HUES6 (cell line): ENCODE measurements around the gene GRIK5.
"Not testable (repeated sequence)": the region's sequence is repeated elsewhere in the genome, so short reads cannot be mapped to it uniquely, and the experiment has no call there.

Experiments used
- H3K27ac ChIP-seq: 2 replicates; pipeline ENCODE4 v1.7.0; 2013; ENCODE audit warnings: low read depth, mild to moderate bottlenecking, low read length, inconsistent platforms
- H3K27me3 ChIP-seq: 2 replicates; pipeline ENCODE4 v1.6.1; 2013; ENCODE audit warnings: low read length; ENCODE audit not compliant: control insufficient read depth, insufficient read depth
- H3K36me3 ChIP-seq: 2 replicates; pipeline ENCODE4 v1.6.1; 2013; ENCODE audit warnings: low read length; ENCODE audit not compliant: control insufficient read depth, insufficient read depth
- H3K4me1 ChIP-seq: 2 replicates; pipeline ENCODE4 v1.6.1; 2013; ENCODE audit warnings: low read length; ENCODE audit not compliant: control insufficient read depth, insufficient read depth
- H3K4me3 ChIP-seq: 2 replicates; pipeline ENCODE4 v1.5.1; 2013; ENCODE audit warnings: low read depth, low read length
- H3K9ac ChIP-seq: one replicate; pipeline ENCODE4 v1.6.1; 2013; ENCODE audit warnings: mild to moderate bottlenecking, low read length
- H3K9me3 ChIP-seq: 2 replicates; pipeline ENCODE4 v1.6.1; 2013; ENCODE audit warnings: low read depth, low read length; ENCODE audit not compliant: control insufficient read depth, insufficient read depth

The GRIK5 gene

DNA sequence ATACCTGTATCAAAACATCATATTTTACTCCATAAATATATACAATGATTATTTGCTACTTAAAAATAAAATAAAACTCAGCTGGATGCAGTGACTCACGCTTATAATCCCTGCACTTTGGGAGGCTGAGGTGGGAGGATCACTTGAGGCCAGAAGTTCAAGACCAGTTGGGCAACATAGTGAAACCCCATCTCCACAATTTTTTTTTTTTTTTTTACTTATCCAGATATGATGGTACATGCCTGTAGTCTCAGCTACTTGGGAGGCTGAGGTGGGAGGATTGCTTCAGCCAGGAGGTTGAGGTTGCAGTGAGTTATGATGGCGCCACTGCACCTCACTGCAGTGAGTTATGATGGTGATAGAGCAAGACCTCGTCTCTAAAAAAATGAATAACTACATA, 39.9 kb upstream of the GRIK5 start:
- peaks cover 31% of the 10 kb centered on the region for H3K4me1 ChIP-seq
- no peak overlapping the region for H3K27ac ChIP-seq
- no peaks in the 10 kb centered on the region for H3K36me3 ChIP-seq
- no peak overlapping the region for H3K9ac ChIP-seq
- H3K4me3 ChIP-seq = no peak overlapping the region
- H3K9me3 ChIP-seq = no peaks in the 10 kb centered on the region
- no peaks in the 10 kb centered on the region for H3K27me3 ChIP-seq

GRCh38 chr19:42108527-42109389, 38.8 kb upstream of the GRIK5 start:
- no peak overlapping the region for H3K9ac ChIP-seq
- H3K4me1 ChIP-seq = peaks cover 21% of the 10 kb centered on the region
- H3K4me3 ChIP-seq = no peak overlapping the region
- H3K36me3 ChIP-seq = no peaks in the 10 kb centered on the region
- H3K9me3 ChIP-seq = no peaks in the 10 kb centered on the region
- no peaks in the 10 kb centered on the region for H3K27me3 ChIP-seq
- no peak overlapping the region for H3K27ac ChIP-seq

DNA sequence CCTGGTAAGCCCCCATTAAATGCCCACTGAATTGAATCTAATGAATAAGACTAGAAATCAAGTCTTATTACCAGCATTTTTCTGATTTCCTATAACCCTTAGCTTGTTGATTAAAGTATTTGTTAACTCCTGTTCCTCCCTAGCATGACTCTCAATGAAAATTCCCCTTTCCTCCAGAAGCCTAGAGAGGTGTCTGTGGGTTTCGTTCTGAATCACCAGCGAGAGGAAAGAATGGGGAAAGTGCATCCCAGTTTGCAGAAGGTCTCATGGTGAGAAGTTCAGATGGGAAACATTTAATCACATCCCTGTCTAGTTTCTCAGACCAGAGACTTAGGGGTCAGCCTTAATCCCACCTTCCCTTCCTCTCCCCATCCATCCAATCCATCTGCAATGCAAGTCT, 35.4 kb upstream of the GRIK5 start:
- H3K4me1 ChIP-seq = peaks cover 8% of the 10 kb centered on the region
- no peak overlapping the region for H3K9ac ChIP-seq
- H3K4me3 ChIP-seq = no peak overlapping the region
- H3K27me3 ChIP-seq = no peaks in the 10 kb centered on the region
- H3K9me3 ChIP-seq = no peaks in the 10 kb centered on the region
- no peaks in the 10 kb centered on the region for H3K36me3 ChIP-seq
- H3K27ac ChIP-seq = no peak overlapping the region

- H3K27me3 ChIP-seq = no peaks in the 10 kb centered on the region
- no peak overlapping the region for H3K4me3 ChIP-seq
- peaks cover 6% of the 10 kb centered on the region for H3K4me1 ChIP-seq
- H3K9ac ChIP-seq = no peak overlapping the region
- no peaks in the 10 kb centered on the region for H3K9me3 ChIP-seq
- no peak overlapping the region for H3K27ac ChIP-seq
- no peaks in the 10 kb centered on the region for H3K36me3 ChIP-seq
Measured at GRCh38 chr19:42102877-42103276, 32.9 kb upstream of the GRIK5 start.

- not testable (repeated sequence) for H3K27me3 ChIP-seq, H3K4me3 ChIP-seq, H3K9me3 ChIP-seq, H3K9ac ChIP-seq, H3K27ac ChIP-seq, H3K36me3 ChIP-seq
- peaks cover 11% of the 10 kb centered on the region for H3K4me1 ChIP-seq
Measured at GRCh38 chr19:42100241-42100640, 30.2 kb upstream of the GRIK5 start.

DNA sequence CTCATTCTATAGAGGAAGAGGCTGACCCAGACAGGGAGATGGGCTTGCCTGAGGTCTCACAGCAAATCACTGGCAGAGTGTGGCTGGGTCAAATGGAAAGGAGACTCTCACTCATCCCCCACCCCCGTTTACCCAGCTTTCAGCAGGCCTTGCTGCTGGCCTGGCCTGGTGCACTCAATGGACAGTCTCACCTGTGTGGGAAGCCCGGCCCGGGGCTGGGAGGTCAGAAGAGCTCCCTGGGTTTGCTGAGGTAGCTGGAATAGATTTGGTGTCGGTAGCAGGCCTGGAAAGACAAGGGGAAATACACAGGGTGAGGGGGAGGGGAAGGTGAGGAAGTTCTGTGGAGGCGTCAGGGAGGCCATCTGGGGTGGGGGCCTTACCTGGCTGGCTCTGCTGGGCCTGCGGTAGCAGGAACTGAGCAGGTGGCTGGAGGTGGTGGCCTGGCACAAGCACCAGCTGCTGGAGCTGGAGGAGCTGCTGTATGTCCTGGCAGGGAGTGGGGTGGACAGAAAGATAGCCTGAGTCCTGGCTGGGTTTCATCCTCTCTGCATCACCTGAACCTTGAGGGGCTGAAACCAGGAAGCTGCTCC, 29.4 kb upstream of the GRIK5 start:
- Histone ChIP-seq H3K9me3 (no peaks in the 10 kb centered on the region), H3K4me1 (peaks cover 11% of the 10 kb centered on the region), H3K4me3 (no peak overlapping the region), H3K9ac (no peak overlapping the region), H3K27ac (no peak overlapping the region), H3K27me3 (0 out of 2 replicates have a peak, but pooled peaks cover under 1% of the 10 kb centered on the region), H3K36me3 (no peaks in the 10 kb centered on the region)

GRCh38 chr19:42098781-42099180, 28.8 kb upstream of the GRIK5 start:
- no peak overlapping the region for H3K9ac ChIP-seq
- no peak overlapping the region for H3K27ac ChIP-seq
- H3K36me3 ChIP-seq = no peaks in the 10 kb centered on the region
- H3K9me3 ChIP-seq = no peaks in the 10 kb centered on the region
- H3K4me1 ChIP-seq = peaks cover 11% of the 10 kb centered on the region
- no peak overlapping the region for H3K4me3 ChIP-seq
- 0 out of 2 replicates have a peak, but pooled peaks cover 3% of the 10 kb centered on the region for H3K27me3 ChIP-seq

DNA sequence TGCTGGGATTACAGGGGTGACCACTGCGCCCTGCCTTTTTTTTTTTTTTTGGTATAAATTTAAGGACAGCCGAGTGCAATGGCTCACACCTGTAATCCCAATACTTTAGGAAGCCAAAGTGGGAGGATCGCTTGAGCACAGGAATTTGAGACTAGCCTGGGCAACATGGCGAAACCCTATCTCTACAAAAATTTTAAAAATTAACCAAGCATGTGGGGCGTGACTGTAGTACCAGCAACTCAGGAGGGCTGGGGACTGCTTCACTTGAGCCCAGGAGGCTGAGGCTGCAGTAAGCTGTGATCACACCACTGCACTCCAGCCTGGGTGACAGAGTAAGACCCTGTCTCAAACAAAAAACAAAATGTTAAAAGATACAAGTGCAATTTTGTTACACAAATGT, 27.5 kb upstream of the GRIK5 start:
- Histone ChIP-seq H3K27me3 (0 out of 2 replicates have a peak, but pooled peaks cover 3% of the 10 kb centered on the region), H3K9ac (no peak overlapping the region), H3K4me3 (no peak overlapping the region), H3K36me3 (no peaks in the 10 kb centered on the region), H3K9me3 (no peaks in the 10 kb centered on the region), H3K4me1 (peaks cover 11% of the 10 kb centered on the region), H3K27ac (no peak overlapping the region)

DNA sequence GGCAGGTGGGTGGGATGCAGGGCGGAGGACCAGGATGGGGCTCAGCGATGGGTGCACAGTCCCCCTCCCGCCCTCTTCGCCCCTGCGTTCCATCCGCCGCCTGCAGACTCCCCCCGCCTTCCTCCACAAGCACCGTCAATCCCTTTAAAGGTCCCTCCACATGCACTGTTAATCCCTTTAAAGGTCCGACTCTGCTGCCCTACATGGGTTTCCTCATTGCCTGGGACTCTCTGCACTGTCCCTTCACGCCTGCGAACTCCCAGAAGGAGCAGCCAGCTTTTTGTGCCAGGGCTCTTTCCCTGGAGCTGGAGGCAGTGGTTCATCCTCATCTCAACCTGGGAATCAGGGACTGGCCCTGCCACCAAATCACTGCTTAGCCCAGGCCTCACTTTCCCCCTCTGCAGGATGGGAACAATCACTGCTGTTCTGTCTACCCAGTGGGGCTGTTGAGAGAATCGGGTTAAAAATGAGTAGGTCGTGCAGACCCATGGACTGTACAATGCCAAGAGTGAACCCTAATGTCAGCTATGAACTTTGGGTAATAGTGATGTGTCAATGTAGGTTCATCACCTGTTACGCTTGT, 26.3 kb upstream of the GRIK5 start:
- Histone ChIP-seq H3K4me1 (peaks cover 11% of the 10 kb centered on the region), H3K9ac (no peak overlapping the region), H3K36me3 (no peaks in the 10 kb centered on the region), H3K27me3 (0 out of 2 replicates have a peak, but pooled peaks cover 3% of the 10 kb centered on the region), H3K27ac (no peak overlapping the region), H3K4me3 (peak overlapping the region; percentile 52), H3K9me3 (no peaks in the 10 kb centered on the region)

GRCh38 chr19:42095814-42096230, 25.8 kb upstream of the GRIK5 start:
- H3K4me1 ChIP-seq = peaks cover 11% of the 10 kb centered on the region
- H3K4me3 ChIP-seq = peak overlapping the region; percentile 52
- no peak overlapping the region for H3K9ac ChIP-seq
- no peak overlapping the region for H3K27ac ChIP-seq
- H3K27me3 ChIP-seq = 0 out of 2 replicates have a peak, but pooled peaks cover 3% of the 10 kb centered on the region
- H3K9me3 ChIP-seq = no peaks in the 10 kb centered on the region
- H3K36me3 ChIP-seq = no peaks in the 10 kb centered on the region
